CD4-positive, alpha-beta T cell treated with Interleukin-15 for 1 hour (primary cell): ENCODE data around the gene LSAMP.
"Not testable (repeated sequence)": the region's sequence is repeated elsewhere in the genome, so short reads cannot be mapped to it uniquely, and the experiment has no call there.

Experiments
- DNase-seq: peaks from one replicate; pipeline ENCODE4 v3.0.0-alpha.2; 2020

Gene LSAMP

DNA sequence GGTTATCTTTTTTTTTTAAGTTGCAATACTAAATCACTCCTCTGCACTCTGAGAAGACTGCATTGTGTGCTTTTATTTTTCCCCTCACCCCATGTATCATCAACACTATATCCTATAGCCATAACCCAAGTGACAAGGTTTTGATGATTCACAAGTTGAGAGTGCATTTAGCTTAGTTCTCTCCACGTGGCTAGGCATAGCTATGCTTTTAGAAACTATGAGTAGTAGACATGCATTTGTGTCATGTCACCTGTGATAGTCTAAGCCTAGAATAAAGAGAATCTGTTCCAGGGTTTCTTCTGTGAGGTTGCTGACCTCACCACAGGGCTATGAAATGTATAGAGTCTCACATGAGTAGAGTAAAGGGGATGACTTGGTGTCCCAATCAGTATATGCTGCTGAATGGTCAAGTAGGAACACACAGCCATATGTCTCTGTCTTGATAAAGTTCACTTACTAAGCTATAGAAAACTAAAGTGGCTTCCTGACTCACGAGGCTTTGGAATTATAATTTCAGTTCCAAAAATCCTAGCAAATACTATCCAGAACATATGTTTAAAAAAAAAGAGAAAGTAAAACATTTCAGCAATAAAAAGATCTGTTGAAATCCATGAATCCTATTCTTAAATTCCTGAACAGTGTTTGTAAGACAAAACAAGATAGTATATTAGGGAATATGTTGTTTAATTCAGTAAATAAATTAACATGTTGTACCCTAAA is 206.3 kb downstream of the LSAMP start:
- no peak for DNase-seq

- no peak for DNase-seq
Observed at GRCh38 chr3:116233711-116234357, 211.5 kb downstream of the LSAMP start.

GRCh38 chr3:116230431-116231020 is 214.8 kb downstream of the LSAMP start:
- no peak for DNase-seq

DNA sequence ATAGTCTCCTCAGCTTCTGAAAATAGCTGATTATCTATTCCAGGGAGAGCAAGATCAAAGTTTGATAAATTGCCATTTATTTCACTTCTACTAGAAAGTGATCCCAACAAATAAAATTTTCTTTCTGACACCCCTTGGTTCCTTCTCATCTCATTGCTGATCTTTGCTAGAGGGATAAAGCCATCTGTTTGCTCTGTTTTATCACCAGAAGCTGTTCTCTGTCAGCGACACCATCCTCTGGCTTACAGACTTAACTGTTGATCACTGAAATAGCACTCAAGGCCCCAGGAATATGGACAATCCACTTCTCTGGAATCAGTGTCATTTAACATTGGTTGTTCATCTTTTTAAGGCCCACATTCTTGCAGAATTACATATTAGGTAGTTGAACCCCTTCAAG is 219.0 kb downstream of the LSAMP start:
- DNase-seq = no peak

GRCh38 chr3:116216761-116217160 is 228.5 kb downstream of the LSAMP start:
- DNase-seq = no peak

GRCh38 chr3:116211901-116212300 is 233.4 kb downstream of the LSAMP start:
- no peak for DNase-seq

GRCh38 chr3:116208830-116209229 is 236.5 kb downstream of the LSAMP start:
- DNase-seq = not testable (repeated sequence)

DNA sequence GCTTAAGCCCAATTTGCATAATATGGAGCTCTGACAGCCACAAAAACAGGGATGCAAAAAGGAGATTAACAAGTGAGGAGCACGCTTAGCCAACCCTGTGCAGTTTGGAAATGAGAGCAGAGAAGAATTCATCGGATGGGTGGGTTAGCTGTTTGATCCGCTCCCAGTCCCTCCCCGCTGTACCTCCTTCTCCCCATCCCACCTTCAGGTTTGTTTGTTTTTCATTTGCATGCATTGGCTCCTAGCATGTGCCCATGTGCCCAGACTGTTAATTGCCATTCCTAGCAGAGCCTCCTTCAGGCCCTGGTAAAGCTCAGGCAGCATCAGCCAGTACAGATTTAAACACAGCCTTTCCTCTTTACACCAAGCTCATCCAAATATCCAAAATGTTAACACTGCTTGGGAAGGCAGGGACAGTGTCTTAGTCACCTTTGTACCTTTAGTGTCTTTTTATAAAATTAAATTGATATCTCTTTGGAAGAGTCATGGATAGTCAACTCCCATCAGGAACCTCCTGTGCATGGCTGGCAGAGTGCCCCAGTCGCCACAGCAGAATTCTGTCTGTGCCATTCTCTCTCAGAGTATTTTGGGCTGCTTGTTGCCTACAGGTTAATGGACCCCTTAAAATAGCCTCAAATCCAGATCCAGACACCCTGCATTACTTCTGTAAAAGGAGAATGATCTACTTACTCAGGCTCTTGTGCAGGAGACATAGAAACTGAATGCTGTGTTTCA is 244.2 kb downstream of the LSAMP start:
- no peak for DNase-seq

- no peak for DNase-seq
Observed at GRCh38 chr3:116199063-116199462, 246.2 kb downstream of the LSAMP start.

DNA sequence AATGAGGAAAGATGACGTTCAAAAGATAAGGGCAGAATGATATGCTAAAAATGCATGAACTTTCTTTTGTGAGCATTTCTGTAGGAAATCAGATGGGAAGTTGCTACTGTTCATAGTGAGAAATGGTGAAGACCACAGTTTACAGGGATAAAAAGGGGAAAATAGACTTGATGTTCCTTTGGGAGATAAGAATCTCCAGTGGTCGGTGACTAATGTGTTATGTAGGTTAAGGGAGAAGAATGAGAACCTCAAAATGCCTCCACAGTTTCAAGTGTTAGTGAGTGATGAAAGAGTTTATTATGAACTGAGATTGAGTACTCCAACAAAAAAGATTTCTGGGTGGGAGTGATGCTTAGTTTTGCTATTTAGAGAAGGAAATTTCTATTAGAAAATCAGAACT is 247.2 kb downstream of the LSAMP start:
- DNase-seq = no peak

DNA sequence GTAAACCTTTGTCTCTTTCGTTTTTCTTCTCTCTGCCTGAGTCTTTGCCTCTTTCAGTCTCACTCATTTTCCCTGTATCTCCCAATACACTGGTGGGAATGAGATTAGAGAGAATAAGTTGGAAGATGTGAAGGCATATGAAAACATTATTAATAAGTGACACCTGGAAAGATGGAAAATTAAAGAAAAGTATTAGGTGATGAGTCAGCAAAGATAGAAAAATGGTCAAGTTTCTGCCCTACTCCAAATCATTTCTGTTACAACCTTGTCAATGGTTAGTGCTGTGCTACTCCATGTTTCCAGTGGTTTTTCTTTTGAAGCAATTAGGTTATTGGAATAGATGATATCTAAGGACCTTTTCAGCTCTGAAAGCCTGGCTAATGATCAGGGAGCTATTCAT is 252.8 kb downstream of the LSAMP start:
- no peak for DNase-seq

- no peak for DNase-seq
Observed at GRCh38 chr3:116191409-116191808, 253.9 kb downstream of the LSAMP start.

DNA sequence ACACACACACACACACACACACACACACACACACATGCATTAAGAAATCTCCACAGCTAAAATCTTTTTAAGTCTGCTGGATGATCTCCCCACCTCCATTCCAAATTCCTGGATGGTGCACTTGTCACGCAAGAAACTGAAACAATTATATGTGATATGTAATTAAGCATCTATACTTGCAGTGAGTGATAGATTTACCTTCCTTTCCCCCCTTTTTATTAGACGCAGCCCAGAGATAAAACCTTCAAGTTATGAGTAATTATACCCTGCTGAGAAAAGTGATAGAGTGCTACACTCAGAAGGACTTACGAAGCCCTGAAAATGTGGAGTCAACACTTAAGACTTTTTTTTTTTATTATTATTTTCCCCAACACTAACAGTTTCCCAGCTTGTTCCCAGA is 255.2 kb downstream of the LSAMP start:
- DNase-seq = no peak

GRCh38 chr3:116188231-116188785 is 257.0 kb downstream of the LSAMP start:
- DNase-seq = no peak

- DNase-seq = no peak
Observed at GRCh38 chr3:116186049-116186448, 259.2 kb downstream of the LSAMP start.

- DNase-seq = no peak
Observed at GRCh38 chr3:116181159-116181558, 264.1 kb downstream of the LSAMP start.

- DNase-seq = no peak
Observed at GRCh38 chr3:116179091-116179490, 266.2 kb downstream of the LSAMP start.

DNA sequence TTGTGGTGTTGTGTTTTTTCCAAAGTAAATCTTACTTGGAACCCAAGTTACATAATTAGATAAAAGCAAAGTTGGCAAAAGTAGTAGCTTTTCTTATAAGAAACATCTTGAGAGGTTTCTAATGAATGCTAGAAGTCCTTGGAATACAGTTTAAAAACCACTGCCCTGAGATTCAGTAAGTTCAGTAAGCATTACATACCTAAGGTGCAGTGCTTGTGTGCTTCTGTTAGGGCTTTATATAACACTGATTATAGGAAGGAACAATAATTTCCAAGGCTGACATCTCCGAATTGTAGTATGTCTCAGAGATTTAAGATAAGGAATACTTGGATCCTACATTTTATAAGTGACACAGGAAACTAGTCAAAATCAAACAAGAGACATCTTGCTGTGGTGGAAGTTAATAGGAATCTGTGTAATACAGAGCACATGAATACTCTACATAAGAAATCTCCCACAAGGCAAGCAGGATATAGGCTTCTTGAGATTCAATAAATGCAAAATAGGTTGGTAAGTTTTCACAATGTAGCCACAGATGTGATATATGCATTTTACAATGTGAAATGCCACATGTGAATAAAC is 268.2 kb downstream of the LSAMP start:
- DNase-seq = no peak

DNA sequence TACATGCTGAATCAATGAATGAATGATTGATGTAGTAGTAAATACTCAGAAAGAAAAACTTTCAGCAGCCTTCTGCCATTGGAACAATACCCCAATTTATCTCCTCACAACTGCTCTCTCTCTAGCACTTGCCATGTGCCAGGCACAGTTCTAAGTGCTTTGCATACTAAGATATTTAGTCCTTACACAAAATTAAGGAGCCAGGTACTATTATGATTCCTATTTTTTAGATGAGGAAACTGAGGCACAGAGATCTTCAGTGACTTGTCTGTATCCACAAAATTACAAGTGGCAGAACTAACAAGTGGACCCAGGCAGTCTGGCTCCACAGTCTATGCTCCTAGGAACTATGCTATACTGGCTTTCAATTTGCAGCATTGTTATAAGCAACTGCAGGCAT is 279.2 kb downstream of the LSAMP start:
- DNase-seq = no peak

DNA sequence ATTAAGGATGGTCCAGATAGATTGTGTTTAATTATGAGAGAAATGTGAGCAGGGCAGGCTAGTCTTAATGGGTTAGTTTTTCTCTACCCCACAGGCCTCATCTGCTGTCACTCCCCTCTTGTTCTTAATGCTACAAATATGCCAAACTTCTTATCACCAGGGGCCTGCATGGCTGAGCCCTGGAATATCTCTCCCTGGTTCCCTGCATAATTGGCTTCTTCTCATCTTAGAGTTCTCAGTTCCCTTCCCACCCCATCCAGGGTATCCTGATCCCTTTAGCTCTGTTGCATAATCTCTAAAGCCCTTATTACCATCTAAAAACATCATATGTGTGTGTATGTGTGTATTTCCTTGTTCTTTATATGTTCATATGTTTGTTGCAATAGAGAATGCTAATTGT is 279.6 kb downstream of the LSAMP start:
- no peak for DNase-seq

GRCh38 chr3:116165135-116165534 is 280.2 kb downstream of the LSAMP start:
- no peak for DNase-seq

GRCh38 chr3:116164039-116164438 is 281.2 kb downstream of the LSAMP start:
- no peak for DNase-seq
